Stimulated activated CD8-positive, alpha-beta memory T cell treated with anti-CD3 and anti-CD28 coated beads, Interleukin-15, amount 100 ng/mL, for 4 hours (primary cell): ENCODE data around the gene TGFBR2.

Experiments used
- DNase-seq, 2 donors: peaks; one replicate each; pipeline ENCODE4 v3.0.0-alpha.2; 2020; ENCODE audit warnings: low read depth in 2 of 2

The TGFBR2 gene

GRCh38 chr3:30719536-30719935, 113.1 kb downstream of the TGFBR2 start:
- DNase-seq: no peak

DNA sequence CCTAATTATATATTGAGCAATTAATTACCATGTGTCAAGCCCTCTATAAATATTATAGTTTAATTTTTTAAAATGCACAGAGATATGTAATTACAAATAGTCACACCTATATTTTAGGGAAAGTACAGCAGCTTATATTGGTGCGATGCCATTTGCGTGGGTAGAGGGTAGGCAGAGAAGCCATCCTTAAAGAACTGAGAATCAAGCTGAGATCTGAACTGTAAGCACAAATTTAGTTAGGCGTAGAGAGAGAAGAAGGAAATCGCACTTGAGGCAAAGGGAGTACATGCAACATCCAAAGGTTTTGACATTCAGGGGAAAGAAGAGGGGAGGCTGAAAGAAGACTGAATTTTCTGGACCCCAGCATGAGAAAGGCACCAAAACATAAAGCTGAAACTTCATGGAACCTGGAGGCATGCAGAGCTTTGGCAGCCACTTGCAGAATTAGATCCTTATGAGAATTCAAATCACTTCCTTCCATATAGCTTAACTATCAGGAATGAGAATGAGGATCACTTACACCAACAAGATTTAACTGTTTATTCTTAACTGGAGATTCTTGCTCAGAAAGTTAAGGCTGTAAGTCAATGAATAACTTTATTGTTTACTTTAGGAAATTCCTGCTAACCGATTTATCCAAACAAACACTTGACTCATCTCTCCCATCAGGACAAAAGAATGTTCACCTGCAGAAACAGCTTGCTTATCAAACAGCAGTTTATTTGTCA, 114.3 kb downstream of the TGFBR2 start:
- DNase-seq: no peak

GRCh38 chr3:30721314-30721634, 114.9 kb downstream of the TGFBR2 start:
- DNase-seq: no peak

DNA sequence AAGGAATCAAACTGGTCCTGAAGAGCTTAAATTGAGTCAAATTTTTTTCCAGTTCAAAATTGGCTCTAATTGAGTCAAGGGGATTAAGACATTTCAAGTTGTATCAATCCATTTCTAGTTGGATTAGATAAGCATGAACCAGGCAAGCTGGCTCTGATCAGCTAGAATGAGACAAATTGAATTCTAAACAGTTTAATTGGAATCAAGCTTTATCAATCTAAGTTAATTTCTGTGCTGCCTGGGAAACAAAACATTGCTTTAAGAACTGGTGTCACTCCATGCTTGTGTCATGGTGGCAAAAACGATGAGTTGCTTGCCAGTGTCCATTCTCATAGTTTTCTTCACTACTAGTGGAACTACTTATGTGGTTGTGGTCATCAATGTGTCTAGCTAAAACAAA, 116.8 kb downstream of the TGFBR2 start:
- DNase-seq: no peak

DNA sequence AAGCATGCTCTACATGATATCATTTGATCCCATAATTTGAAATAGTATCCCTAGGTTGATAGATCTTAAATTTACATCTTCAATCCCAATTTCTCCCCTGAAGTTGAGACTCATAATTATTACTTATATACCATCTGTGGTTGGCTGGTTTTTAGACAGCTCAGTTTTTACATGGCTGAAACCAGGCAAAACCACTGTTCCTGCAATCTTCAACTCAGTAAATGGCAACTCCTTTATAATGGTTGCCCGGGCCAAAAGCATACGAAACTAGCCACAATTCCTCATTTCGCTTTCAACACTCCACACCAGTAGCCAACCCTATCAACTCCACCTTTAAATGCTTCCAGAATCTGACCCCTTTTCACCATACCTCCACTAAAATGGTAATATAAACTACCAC, 118.5 kb downstream of the TGFBR2 start:
- no peak for DNase-seq

DNA sequence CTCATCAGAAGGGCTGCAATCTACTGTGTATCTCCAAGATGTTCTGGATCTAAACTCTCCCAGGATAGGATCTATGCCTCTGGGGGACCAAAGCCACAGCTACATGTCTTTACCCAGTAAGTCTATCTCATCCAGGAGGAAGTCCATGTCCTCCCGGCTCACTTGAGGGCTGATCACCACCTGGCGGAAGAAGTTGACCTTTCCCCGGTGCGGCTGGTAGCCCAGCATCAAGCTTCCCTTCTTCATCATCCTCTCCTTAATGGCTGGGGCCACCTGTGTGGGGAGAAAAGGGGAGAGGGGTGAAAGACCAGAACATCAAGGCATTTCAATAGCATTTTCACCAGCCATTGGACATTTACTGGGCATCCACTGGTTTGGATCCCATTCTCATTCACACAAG, 121.7 kb downstream of the TGFBR2 start:
- DNase-seq: no peak

DNA sequence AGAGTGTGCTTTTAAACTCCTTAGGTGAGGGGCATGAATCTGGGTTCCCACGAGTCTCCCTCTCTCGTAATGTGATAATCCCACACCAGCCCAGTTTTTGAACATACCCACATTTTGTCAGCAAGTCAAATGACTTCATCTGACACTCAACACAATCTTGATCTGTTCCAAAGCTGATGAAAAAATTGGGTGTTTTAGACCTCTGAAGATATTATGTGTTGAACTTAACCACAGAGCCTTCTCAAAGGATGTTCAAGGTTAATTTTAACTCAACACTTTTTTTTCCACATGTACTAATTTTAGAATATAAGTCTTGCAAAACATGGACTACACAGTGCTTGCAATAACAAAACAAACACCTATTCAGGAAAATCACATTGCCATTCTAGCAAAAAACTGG, 123.1 kb downstream of the TGFBR2 start:
- no peak for DNase-seq

GRCh38 chr3:30729936-30730335, 123.5 kb downstream of the TGFBR2 start:
- no peak for DNase-seq

DNA sequence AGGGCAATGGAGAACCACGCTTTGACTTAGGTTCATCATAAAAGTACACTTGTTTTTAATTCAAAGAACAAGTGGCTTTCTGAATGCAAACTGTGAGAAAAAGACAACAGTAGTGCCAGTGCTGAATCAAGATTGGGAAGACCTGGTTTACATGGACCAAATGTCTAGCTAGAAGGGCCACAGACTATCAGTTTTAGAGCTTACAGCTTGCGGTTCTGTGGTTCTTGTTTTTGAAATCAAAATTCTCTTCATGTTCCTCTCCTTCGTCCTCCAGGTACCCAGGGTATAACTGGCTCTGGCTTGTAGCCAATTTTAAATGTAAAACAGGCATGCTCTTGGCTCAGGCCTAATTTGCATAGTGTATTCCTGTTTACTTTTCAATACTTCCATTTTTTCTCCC, 124.6 kb downstream of the TGFBR2 start:
- DNase-seq: no peak

- no peak for DNase-seq
Observed at GRCh38 chr3:30733209-30733608, 126.8 kb downstream of the TGFBR2 start.

DNA sequence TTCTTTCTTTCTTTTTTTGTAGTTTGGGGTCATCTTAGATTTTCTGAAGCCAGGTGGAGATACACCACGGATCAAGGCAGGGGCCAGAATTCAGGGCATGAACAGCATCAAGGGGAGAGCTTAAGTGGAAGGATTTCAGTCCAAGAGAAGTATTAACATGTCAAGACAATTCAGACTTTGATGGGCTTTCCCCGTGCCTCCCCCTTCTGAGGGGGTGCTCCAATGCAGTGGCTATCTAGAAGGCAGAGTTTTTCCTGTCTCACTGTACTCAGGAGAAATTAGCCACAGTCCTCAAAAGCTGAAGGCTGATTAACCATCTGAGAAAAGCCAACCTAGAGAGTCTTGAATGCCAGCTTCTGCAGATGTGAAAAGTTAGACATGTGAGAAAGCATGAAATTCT, 127.3 kb downstream of the TGFBR2 start:
- DNase-seq: no peak

DNA sequence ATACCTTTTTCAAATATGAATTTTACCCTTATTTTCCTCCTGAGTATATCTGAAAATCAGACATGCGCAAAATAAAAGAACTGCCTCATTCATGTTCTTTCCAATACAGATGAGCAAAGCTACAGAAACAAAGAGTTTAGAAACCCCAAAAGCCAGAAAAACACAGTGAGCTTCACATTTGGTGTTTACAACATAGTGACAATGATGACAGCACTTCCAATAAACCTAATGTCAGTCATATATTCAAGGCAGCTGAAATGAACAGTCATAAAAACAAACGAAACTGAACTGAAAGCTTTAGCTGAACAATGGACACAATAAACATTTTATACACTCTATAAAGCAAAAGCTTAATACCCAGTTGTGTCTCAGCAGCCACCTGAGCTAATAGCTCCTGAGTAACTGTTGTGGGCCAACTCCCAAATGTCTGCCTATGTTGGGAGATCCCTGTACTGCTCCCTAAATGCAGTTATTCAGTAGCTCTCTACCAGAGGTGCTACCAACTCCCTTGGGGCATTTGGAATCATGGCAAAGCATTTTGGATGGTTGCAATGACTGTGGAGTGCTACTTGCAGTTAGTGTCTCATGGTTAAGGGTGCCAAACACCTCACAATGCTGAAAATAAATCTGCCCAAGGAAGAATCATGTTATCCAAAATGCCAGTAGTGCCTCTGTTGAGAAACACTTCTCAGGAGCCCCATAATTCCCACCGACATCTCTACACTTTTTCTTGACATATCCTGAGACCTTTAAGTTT, 131.5 kb downstream of the TGFBR2 start:
- no peak for DNase-seq

GRCh38 chr3:30738605-30739004, 132.2 kb downstream of the TGFBR2 start:
- DNase-seq: no peak

DNA sequence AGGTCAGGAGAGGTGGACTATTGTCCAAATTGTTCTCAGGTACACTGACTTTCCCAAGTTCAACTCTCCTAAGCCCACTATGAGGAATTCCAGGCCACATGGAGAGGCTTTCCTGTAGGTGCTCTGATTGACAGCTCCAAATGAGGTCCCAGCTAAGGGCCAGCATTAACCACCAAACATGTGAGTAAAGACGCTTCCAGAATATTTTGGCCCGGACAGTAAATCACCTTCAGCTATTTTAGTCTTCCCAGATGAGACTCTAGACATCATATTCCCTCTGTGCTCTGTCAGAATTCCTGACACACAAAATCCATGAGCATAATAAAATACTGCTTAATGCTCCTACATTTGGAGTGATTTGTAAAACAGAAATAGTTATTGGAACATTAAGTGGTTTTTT, 135.5 kb downstream of the TGFBR2 start:
- DNase-seq: no peak

GRCh38 chr3:30742796-30743619, 136.6 kb downstream of the TGFBR2 start:
- no peak for DNase-seq
